GM12878 (cell line): ENCODE results near the gene SCTR. TPM values are rescaled to one million over a fixed set of nuclear protein-coding genes. Genes with fewer than 3 reads are reported as not detected.

Experiments used
- ATAC-seq: fragments of 200-7000 bp; cut with Tn5 transposase; 3 replicates; pipeline ENCODE4 v1.9.1; 2020; ENCODE audit warnings: mild to moderate bottlenecking, moderate library complexity
- BruUV-seq: library from RNA; stranded (reverse); fragments of 400-500 nt; replicated peaks from 2 replicates; lab custom pipeline; 2021; lab: Mats Ljungman, UMichigan
- CTCF ChIA-PET: fragments of 300-600 bp; sonication (Branson Sonifier 250); formaldehyde crosslinking; extraction: SDS; loops from one replicate; lab custom pipeline; 2021; ENCODE audit warnings: inconsistent platforms; lab: Yijun Ruan, JAX
- POLR2A ChIA-PET: fragments of 350-600 bp; formaldehyde crosslinking; extraction: SDS; loops from one replicate; lab custom pipeline; 2021; ENCODE audit warnings: inconsistent platforms; lab: Charles Lee
- RAD21 ChIA-PET: fragments of 300-600 bp; sonication (Branson Sonifier 250); formaldehyde crosslinking; loops from one replicate; lab custom pipeline; 2023; ENCODE audit warnings: antibody characterized with exemption; ENCODE audit not compliant: unreplicated experiment; lab: Charles Lee
- SMC1A ChIA-PET: fragments of 300-600 bp; sonication (Branson Sonifier 250); formaldehyde crosslinking; loops from one replicate; lab custom pipeline; 2023; ENCODE audit not compliant: unreplicated experiment, uncharacterized antibody; lab: Charles Lee
- DNase-seq: peaks from one replicate; pipeline ENCODE4 v3.0.0-alpha.2; 2011; ENCODE audit warnings: low read depth, low spot score
- FAIRE-seq: peaks from 3 replicates; lab custom pipeline; 2011; peaks lifted over from hg19 to GRCh38; lab: Jason Lieb, UNC
- H2AFZ ChIP-seq: 2 replicates; pipeline ENCODE4 v1.6.0; 2011; ENCODE audit warnings: low read depth, low read length, control low read depth; ENCODE audit not compliant: control insufficient read depth
- H3K27ac ChIP-seq: 2 replicates; pipeline ENCODE4 v1.5.1; 2011; ENCODE audit warnings: control low read depth; ENCODE audit not compliant: control insufficient read depth, insufficient read depth
- H3K27me3 ChIP-seq, 2 experiments: replicated peaks in 1 of 2; 2 replicates each; pipeline versions ENCODE4 v1.6.0 to v1.6.1; 2011; ENCODE audit warnings: low read length in 1 of 2; ENCODE audit not compliant: control insufficient read depth in 2 of 2, insufficient read depth in 2 of 2
- H3K36me3 ChIP-seq, 2 experiments: 2 replicates each; pipeline ENCODE4 v1.5.1; 2011; ENCODE audit warnings: low read length in 1 of 2; ENCODE audit not compliant: control insufficient read depth in 2 of 2, insufficient read depth in 2 of 2
- H3K4me1 ChIP-seq: 2 replicates; pipeline ENCODE4 v1.6.1; 2011; ENCODE audit warnings: mild to moderate bottlenecking, low read length, moderate library complexity, mixed read lengths; ENCODE audit not compliant: control insufficient read depth, insufficient read depth
- H3K4me2 ChIP-seq: 2 replicates; pipeline ENCODE4 v1.6.0; 2011; ENCODE audit warnings: control low read depth; ENCODE audit not compliant: control insufficient read depth, insufficient read depth
- H3K4me3 ChIP-seq: fragments of 200-600 bp; sonication (generic); 2 replicates; pipeline ENCODE4 v1.5.1; 2016
- H3K79me2 ChIP-seq: 2 replicates; pipeline ENCODE4 v1.6.0; 2011; ENCODE audit warnings: low read length; ENCODE audit not compliant: control insufficient read depth, insufficient read depth
- H3K9ac ChIP-seq: 2 replicates; pipeline ENCODE4 v1.8.0; 2011; ENCODE audit warnings: low read length, control low read depth, mixed read lengths; ENCODE audit not compliant: control insufficient read depth, insufficient read depth
- H3K9me3 ChIP-seq: replicated peaks from 3 replicates; pipeline ENCODE4 v1.5.1; 2011; ENCODE audit warnings: mild to moderate bottlenecking, low read length; ENCODE audit not compliant: control insufficient read depth, insufficient read depth
- H4K20me1 ChIP-seq: 2 replicates; pipeline ENCODE4 v1.6.0; 2011; ENCODE audit not compliant: control insufficient read depth, insufficient read depth
- EP300 ChIP-seq, 2 experiments: fragments of 150-350 bp in 1 of 2; IDR thresholded peaks; 2 replicates each; pipeline ENCODE4 v1.6.1; 2011 to 2012; ENCODE audit warnings: low read depth in 2 of 2, low read length in 2 of 2, borderline replicate concordance in 1 of 2, improper control_type of control experiment in 1 of 2, inconsistent platforms in 1 of 2; ENCODE audit not compliant: control insufficient read depth in 1 of 2
- PAX5 ChIP-seq: IDR thresholded peaks from 2 replicates; pipeline ENCODE4 v1.6.1; 2011; ENCODE audit warnings: low read depth, low read length, borderline replicate concordance
- SMC3 ChIP-seq: IDR thresholded peaks from 2 replicates; pipeline ENCODE4 v1.6.1; 2011; ENCODE audit warnings: low read length, improper control_type of control experiment, borderline replicate concordance
- WGBS: methylation state at CpG from one replicate; pipeline ENCODE4 v1.1.6; 2016; ENCODE audit warnings: low lambda C conversion rate; ENCODE audit not compliant: insufficient replicate concordance, insufficient coverage; ENCODE audit errors: missing lambda C conversion rate; 5-methylcytosine and 5-hydroxymethylcytosine counted together
- in situ Hi-C: fragments of 300-500 bp; cut with MboI; formaldehyde crosslinking; loops from 9 replicates; pipeline ENCODE4 v1.14.3; 2018; ENCODE audit warnings: mixed read lengths
- intact Hi-C: fragments of 100-400 bp; cut with micrococcal nuclease; formaldehyde crosslinking; loops from one replicate; pipeline ENCODE4 v1.14.2; 2022; ENCODE audit not compliant: unreplicated experiment
- polyA plus RNA-seq, 11 experiments: library from polyadenylated mRNA; depleted of rRNA in 4 of 11; unstranded in 6 of 11; stranded (reverse) in 5 of 11; fragments of >200 nt; fragmentation: Nextera tagmentation in 4 of 11; fragmentation: Illumina TruSeq in 1 of 11; extraction: Ambion mirVana in 4 of 11; extraction: Trizol in 1 of 11; gene quantifications; 1 replicate in 1 of 11; 2 replicates in 10 of 11; pipeline versions ENCODE4 v1.2.1 to v1.2.3, GENCODE V29; 2011 to 2016; ENCODE audit warnings: inconsistent platforms in 2 of 11, missing spikeins in 2 of 11, low read depth in 1 of 11
- total RNA-seq, 4 experiments: library from RNA; depleted of rRNA in 3 of 4; stranded (reverse); fragments of >200 nt in 3 of 4; fragmentation: Illumina TruSeq in 1 of 4; extraction: Trizol in 1 of 4; gene quantifications; 2 replicates each; pipeline versions ENCODE4 v1.2.1 to v1.2.3, GENCODE V29; 2013 to 2021

The SCTR gene
- total and polyA plus RNA-seq, 10 of the 15 experiments (the other 5 are each of a cell fraction or from before 2014, with no cell fraction given): 0.26 TPM; not detected in 9

- Histone ChIP-seq H3K4me3 (no peak overlapping the region), H3K9ac (no peak overlapping the region), H2AFZ (no peak overlapping the region), H3K4me1 (no peaks in the 10 kb centered on the region), H4K20me1 (no peaks in the 10 kb centered on the region), H3K4me2 (no peak overlapping the region), H3K27me3 (no peaks in the 10 kb centered on the region), H3K9me3 (no peaks in the 10 kb centered on the region), H3K36me3 (no peaks in the 10 kb centered on the region), H3K79me2 (no peaks in the 10 kb centered on the region), H3K27ac (no peak overlapping the region)
- no peak for DNase-seq
- SMC1A ChIA-PET: interaction anchor here (1.0 to 1.6 kb wide), 3 partner anchors 34 to 56 kb away, joined by 3 to 7 read pairs (median 4); partner anchors contain the start of gene TMEM37
- no TSS peak for BruUV-seq
- intact Hi-C loops: no loop called here
- no peak for FAIRE-seq
- CTCF ChIA-PET: interaction anchor here (1.1 to 3.4 kb wide), 2 partner anchors 11 to 52 kb away, joined by 3 to 16 read pairs; no protein-coding TSS in a partner anchor
- WGBS: 53% methylated on average over 4 of the region's 4 CpGs
- POLR2A ChIA-PET: no interaction called here
- TF ChIP-seq PAX5: no peak
- ATAC-seq: no peak
- RAD21 ChIA-PET: no interaction called here
- in situ Hi-C loops: no loop called here
Observed at GRCh38 chr2:119466373-119466772, 57.9 kb downstream of the SCTR start.

- BruUV-seq: no TSS peak
- Histone ChIP-seq H3K4me3 (no peak overlapping the region), H3K79me2 (no peaks in the 10 kb centered on the region), H3K4me2 (no peak overlapping the region), H3K9ac (no peak overlapping the region), H3K4me1 (no peaks in the 10 kb centered on the region), H3K36me3 (no peaks in the 10 kb centered on the region), H3K9me3 (no peaks in the 10 kb centered on the region), H4K20me1 (no peaks in the 10 kb centered on the region), H3K27me3 (no peaks in the 10 kb centered on the region), H3K27ac (no peak overlapping the region), H2AFZ (no peak overlapping the region)
- intact Hi-C loops (no loop called here), in situ Hi-C loops (no loop called here)
- TF ChIP-seq EP300 (IDR thresholded peaks at IDR 0.05; ENCODE audit: borderline replicate concordance in 1 of 2, control insufficient read depth in 1 of 2, low read depth in 2 of 2, low read length in 2 of 2): no peak
- no peak for TF ChIP-seq SMC3
- no peak for FAIRE-seq
- ChIA-PET POLR2A (no interaction called here), RAD21 (no interaction called here), SMC1A (interaction anchor here (1.0 to 1.6 kb wide), 3 partner anchors 34 to 55 kb away, joined by 3 to 7 read pairs (median 4); partner anchors contain the start of gene TMEM37), CTCF (interaction anchor here (1.1 to 1.6 kb wide), 2 partner anchors 11 to 51 kb away, joined by 3 to 8 read pairs; no protein-coding TSS in a partner anchor)
- no peak for ATAC-seq
- DNase-seq: no peak
- WGBS: 72% methylated on average over 11 of the region's 11 CpGs
Observed at GRCh38 chr2:119465687-119466086, 58.6 kb downstream of the SCTR start.
